ENCODE data around the gene METTL9. TPM values are rescaled to one million over a fixed set of nuclear protein-coding genes. Genes with fewer than 3 reads are reported as not detected.

The METTL9 gene
- total and polyA plus RNA-seq, 2 donors (not counting 1 experiment from before 2014, with no cell fraction given): 124 to 163 TPM

DNA sequence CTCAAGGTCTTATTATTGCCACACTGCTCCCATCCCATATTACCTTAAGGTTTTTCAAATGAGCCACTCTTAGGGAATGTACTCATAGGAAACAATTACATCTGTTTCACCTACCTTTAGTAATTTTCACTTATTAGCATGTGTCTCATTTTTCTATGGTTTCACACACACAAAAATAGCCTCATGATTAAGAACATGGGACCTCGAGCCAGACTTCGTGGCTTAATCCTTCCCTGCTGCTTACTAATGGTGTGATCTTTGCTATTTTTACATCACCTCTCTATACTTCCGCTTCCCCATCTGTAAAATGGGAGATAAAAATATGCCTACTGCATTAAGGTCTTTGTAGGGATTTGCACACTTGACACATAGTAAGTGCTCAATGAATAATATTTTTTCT is 102.9 kb downstream of the METTL9 start:
- no peak overlapping the region for H2AFZ ChIP-seq (ENCODE audit: low read length)
- TF ChIP-seq, protein P1, sequence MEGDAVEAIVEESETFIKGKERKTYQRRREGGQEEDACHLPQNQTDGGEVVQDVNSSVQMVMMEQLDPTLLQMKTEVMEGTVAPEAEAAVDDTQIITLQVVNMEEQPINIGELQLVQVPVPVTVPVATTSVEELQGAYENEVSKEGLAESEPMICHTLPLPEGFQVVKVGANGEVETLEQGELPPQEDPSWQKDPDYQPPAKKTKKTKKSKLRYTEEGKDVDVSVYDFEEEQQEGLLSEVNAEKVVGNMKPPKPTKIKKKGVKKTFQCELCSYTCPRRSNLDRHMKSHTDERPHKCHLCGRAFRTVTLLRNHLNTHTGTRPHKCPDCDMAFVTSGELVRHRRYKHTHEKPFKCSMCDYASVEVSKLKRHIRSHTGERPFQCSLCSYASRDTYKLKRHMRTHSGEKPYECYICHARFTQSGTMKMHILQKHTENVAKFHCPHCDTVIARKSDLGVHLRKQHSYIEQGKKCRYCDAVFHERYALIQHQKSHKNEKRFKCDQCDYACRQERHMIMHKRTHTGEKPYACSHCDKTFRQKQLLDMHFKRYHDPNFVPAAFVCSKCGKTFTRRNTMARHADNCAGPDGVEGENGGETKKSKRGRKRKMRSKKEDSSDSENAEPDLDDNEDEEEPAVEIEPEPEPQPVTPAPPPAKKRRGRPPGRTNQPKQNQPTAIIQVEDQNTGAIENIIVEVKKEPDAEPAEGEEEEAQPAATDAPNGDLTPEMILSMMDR (conservative IDR thresholded peaks at IDR 0.05 in 1 of 2, IDR thresholded peaks at IDR 0.05 in 1 of 2; ENCODE audit: low read depth in 1 of 2, low read length in 2 of 2): no peak
- TF ChIP-seq EZH2 (IDR thresholded peaks at IDR 0.05; ENCODE audit: low read length, missing control alignments): no peak
- no peaks in the 10 kb centered on the region for H3K79me2 ChIP-seq (ENCODE audit: control insufficient read depth, insufficient read depth, low read length)
- no peaks in the 10 kb centered on the region for H3K9me3 ChIP-seq (ENCODE audit: control insufficient read depth, insufficient read depth, low read depth, low read length)
- no peak overlapping the region for H3K9ac ChIP-seq (ENCODE audit: insufficient read depth, low read length)
- H3K27me3 ChIP-seq (ENCODE audit: control insufficient read depth, insufficient read depth, low read length): no peaks in the 10 kb centered on the region
- no peak overlapping the region for H3K4me3 ChIP-seq (replicated peaks in 1 of 4; ENCODE audit: control extremely low read depth in 1 of 4, insufficient read depth in 1 of 4, low read depth in 3 of 4, low read length in 4 of 4)
- no peak overlapping the region for H3K4me2 ChIP-seq (ENCODE audit: extremely low read depth, insufficient read depth, low read length)
- H4K20me1 ChIP-seq (ENCODE audit: control insufficient read depth, extremely low read depth, insufficient read depth, low read length): no peaks in the 10 kb centered on the region
- H3K4me1 ChIP-seq (ENCODE audit: control insufficient read depth, extremely low read depth, insufficient read depth, low read length): no peaks in the 10 kb centered on the region
- no peak overlapping the region for H3K27ac ChIP-seq (ENCODE audit: insufficient read depth, low read length)
- H3K36me3 ChIP-seq (ENCODE audit: control insufficient read depth, insufficient read depth, low read length): no peaks in the 10 kb centered on the region
- DNase-seq (ENCODE audit: low read depth in 2 of 2): no peak

DNA sequence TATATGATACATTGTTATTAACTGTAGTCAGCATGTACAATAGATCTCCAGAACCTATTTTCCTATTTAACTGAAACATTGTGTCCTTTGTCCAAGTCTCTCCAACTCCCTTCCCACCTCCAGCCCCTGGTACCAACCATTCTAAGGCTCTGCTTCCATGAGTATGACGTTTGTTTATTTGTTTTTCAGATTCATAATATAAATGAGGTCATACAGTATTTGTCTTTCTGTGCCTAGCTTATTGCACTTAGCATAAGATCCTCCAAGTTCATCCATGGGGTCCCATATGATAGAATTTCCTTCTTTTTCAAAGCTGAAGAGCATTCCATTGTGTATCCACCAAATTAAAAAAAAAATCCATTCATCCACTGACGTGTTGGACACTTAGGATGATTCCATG is 103.8 kb downstream of the METTL9 start:
- H3K79me2 ChIP-seq (ENCODE audit: control insufficient read depth, insufficient read depth, low read length): no peaks in the 10 kb centered on the region
- H3K36me3 ChIP-seq (ENCODE audit: control insufficient read depth, insufficient read depth, low read length): no peaks in the 10 kb centered on the region
- no peaks in the 10 kb centered on the region for H4K20me1 ChIP-seq (ENCODE audit: control insufficient read depth, extremely low read depth, insufficient read depth, low read length)
- no peaks in the 10 kb centered on the region for H3K27me3 ChIP-seq (ENCODE audit: control insufficient read depth, insufficient read depth, low read length)
- no peaks in the 10 kb centered on the region for H3K4me1 ChIP-seq (ENCODE audit: control insufficient read depth, extremely low read depth, insufficient read depth, low read length)
- H3K27ac ChIP-seq (ENCODE audit: insufficient read depth, low read length): no peak overlapping the region
- TF ChIP-seq, protein P1 (conservative IDR thresholded peaks at IDR 0.05 in 1 of 2, IDR thresholded peaks at IDR 0.05 in 1 of 2; ENCODE audit: low read depth in 1 of 2, low read length in 2 of 2): no peak
- no peak for TF ChIP-seq EZH2 (IDR thresholded peaks at IDR 0.05; ENCODE audit: low read length, missing control alignments)
- no peak overlapping the region for H3K4me3 ChIP-seq (replicated peaks in 1 of 4; ENCODE audit: control extremely low read depth in 1 of 4, insufficient read depth in 1 of 4, low read depth in 3 of 4, low read length in 4 of 4)
- no peak overlapping the region for H3K9ac ChIP-seq (ENCODE audit: insufficient read depth, low read length)
- no peaks in the 10 kb centered on the region for H3K9me3 ChIP-seq (ENCODE audit: control insufficient read depth, insufficient read depth, low read depth, low read length)
- no peak overlapping the region for H2AFZ ChIP-seq (ENCODE audit: low read length)
- no peak overlapping the region for H3K4me2 ChIP-seq (ENCODE audit: extremely low read depth, insufficient read depth, low read length)
- DNase-seq (ENCODE audit: low read depth in 2 of 2): no peak

DNA sequence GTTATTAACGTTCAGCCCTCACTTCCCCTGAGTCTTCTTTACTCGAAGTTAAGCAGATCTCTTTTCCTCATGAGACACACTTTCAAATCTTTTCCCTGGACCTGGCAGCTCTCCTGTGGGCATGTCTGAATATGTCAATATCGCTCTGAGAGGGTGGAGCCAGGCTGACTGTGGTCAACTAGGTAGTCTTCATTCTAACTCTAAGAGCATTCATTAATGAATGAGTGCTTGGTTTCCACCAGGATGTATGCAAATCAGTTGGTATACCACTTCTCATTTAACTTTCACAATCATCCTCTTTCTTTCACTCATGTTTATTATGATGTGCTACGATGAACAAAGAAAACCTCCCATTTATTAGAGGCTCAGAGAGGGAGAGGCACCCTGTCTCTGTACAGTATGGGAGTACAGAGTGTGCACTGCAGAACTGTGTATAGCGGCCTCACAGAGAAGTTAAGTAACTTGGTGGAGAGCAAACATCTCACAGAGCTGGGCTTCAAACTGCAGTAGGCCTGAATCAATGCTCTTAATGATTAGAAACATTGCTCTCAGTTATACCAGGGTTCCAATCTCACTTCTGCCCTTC is 104.3 kb downstream of the METTL9 start:
- Histone ChIP-seq H3K27me3 (ENCODE audit: control insufficient read depth, insufficient read depth, low read length) (no peaks in the 10 kb centered on the region), H3K9ac (ENCODE audit: insufficient read depth, low read length) (no peak overlapping the region), H3K4me2 (ENCODE audit: extremely low read depth, insufficient read depth, low read length) (no peak overlapping the region), H2AFZ (ENCODE audit: low read length) (no peak overlapping the region), H4K20me1 (ENCODE audit: control insufficient read depth, extremely low read depth, insufficient read depth, low read length) (no peaks in the 10 kb centered on the region), H3K36me3 (ENCODE audit: control insufficient read depth, insufficient read depth, low read length) (no peaks in the 10 kb centered on the region), H3K27ac (ENCODE audit: insufficient read depth, low read length) (no peak overlapping the region), H3K4me3 (replicated peaks in 1 of 4; ENCODE audit: control extremely low read depth in 1 of 4, insufficient read depth in 1 of 4, low read depth in 3 of 4, low read length in 4 of 4) (no peak overlapping the region), H3K79me2 (ENCODE audit: control insufficient read depth, insufficient read depth, low read length) (no peaks in the 10 kb centered on the region), H3K4me1 (ENCODE audit: control insufficient read depth, extremely low read depth, insufficient read depth, low read length) (no peaks in the 10 kb centered on the region), H3K9me3 (ENCODE audit: control insufficient read depth, insufficient read depth, low read depth, low read length) (no peaks in the 10 kb centered on the region)
- TF ChIP-seq, protein P1 (conservative IDR thresholded peaks at IDR 0.05 in 1 of 2, IDR thresholded peaks at IDR 0.05 in 1 of 2; ENCODE audit: low read depth in 1 of 2, low read length in 2 of 2): no peak
- TF ChIP-seq EZH2 (IDR thresholded peaks at IDR 0.05; ENCODE audit: low read length, missing control alignments): no peak
- DNase-seq (ENCODE audit: low read depth in 2 of 2): no peak

All from fibroblast of lung (primary cell).